Measurements from ENCODE around the gene LRRC17. TPM values are rescaled to one million over a fixed set of nuclear protein-coding genes. Genes with fewer than 3 reads are reported as not detected.

Gene LRRC17
- total RNA-seq, 1 donor: 12.3 TPM

DNA sequence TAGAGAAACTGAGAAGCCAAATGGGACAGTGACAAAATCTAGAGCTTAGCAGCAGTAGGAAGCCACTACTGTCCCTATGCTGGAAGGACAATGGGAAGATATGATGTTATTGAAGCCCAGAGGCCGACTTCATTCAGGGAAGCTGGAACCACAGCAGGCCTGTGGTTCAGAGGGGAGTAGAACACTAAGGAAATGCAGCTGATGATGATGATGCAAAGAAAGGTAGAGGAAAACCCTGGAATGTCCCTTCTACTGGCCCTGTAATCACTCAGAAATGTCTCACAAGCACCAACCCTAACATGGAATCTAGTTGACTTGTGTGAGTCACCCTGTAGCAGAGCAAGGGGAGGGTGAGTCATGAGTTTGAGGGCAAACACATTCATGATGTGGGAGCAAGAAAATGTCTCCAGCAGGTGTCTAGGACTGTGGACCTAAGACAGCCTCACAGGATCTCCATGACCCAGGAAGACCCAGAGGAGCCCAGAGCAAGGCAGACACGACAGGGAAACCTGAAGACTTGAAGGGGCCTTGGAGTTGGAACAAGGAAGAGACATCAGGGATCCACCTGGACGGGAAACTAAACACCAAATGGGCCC, 37.0 kb upstream of the LRRC17 start:
- H3K9me3 ChIP-seq (ENCODE audit: low read depth, low read length): no peaks in the 10 kb centered on the region
- peaks cover 48% of the 10 kb centered on the region for H3K4me1 ChIP-seq (ENCODE audit: insufficient read depth, low read length)
- no peak overlapping the region for H2AFZ ChIP-seq (ENCODE audit: low read length)
- TF ChIP-seq, protein P1, sequence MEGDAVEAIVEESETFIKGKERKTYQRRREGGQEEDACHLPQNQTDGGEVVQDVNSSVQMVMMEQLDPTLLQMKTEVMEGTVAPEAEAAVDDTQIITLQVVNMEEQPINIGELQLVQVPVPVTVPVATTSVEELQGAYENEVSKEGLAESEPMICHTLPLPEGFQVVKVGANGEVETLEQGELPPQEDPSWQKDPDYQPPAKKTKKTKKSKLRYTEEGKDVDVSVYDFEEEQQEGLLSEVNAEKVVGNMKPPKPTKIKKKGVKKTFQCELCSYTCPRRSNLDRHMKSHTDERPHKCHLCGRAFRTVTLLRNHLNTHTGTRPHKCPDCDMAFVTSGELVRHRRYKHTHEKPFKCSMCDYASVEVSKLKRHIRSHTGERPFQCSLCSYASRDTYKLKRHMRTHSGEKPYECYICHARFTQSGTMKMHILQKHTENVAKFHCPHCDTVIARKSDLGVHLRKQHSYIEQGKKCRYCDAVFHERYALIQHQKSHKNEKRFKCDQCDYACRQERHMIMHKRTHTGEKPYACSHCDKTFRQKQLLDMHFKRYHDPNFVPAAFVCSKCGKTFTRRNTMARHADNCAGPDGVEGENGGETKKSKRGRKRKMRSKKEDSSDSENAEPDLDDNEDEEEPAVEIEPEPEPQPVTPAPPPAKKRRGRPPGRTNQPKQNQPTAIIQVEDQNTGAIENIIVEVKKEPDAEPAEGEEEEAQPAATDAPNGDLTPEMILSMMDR (IDR thresholded peaks at IDR 0.05; ENCODE audit: extremely low read depth, low read depth, low read length): no peak
- H3K79me2 ChIP-seq (ENCODE audit: insufficient read depth, low read length): no peaks in the 10 kb centered on the region
- no peak overlapping the region for H3K4me3 ChIP-seq (ENCODE audit: insufficient read depth, low read length)
- H3K27ac ChIP-seq (ENCODE audit: low read depth, low read length): peak overlapping the region; percentile 93
- DNase-seq (ENCODE audit: insufficient read length, low spot score, missing footprints): peak; percentile 93
- H3K4me2 ChIP-seq (ENCODE audit: insufficient read depth, low read length): peak overlapping the region; percentile 30
- no peaks in the 10 kb centered on the region for H4K20me1 ChIP-seq (ENCODE audit: insufficient read depth, low read length)
- no peaks in the 10 kb centered on the region for H3K36me3 ChIP-seq (ENCODE audit: insufficient read depth, low read length)
- H3K27me3 ChIP-seq (ENCODE audit: insufficient read depth, low read length): no peaks in the 10 kb centered on the region

DNA sequence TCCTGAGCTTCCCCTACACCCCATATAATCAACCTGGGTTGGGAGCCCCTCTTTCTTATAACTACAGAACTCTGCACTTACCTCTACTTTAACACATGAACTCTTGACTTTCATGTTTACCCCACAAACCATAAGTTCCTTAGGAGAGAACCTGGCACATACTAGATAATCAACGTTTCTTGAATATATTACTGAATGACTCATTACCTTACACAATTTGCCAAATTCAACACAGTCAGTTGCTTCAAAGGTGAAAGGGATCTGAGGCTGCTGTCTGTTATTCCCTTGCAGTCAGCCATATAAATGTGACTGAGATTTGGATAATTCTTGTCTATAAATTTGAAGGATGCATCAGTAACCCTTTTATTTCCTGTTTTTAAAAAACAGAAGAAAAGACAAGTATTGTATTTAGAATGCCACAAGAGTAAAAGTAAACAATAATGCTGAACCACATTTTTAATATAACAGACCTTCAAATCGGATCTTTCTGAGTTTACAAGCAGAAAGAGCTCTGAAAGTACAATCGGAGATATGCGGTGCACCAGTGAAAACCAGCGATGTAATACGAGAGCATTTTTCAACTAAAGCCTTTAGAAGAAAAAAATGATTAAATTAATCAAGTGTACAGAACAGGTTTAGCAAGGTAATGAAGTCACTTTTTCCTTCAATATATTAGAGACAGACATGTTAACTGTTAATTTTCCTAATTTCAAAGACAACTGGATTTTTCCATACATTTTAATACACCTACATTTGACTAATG, 29.5 kb upstream of the LRRC17 start:
- Histone ChIP-seq H3K4me3 (ENCODE audit: insufficient read depth, low read length) (no peak overlapping the region), H3K4me1 (ENCODE audit: insufficient read depth, low read length) (peaks cover 5% of the 10 kb centered on the region), H3K79me2 (ENCODE audit: insufficient read depth, low read length) (no peaks in the 10 kb centered on the region), H2AFZ (ENCODE audit: low read length) (peak overlapping the region; percentile 6), H3K9me3 (ENCODE audit: low read depth, low read length) (no peaks in the 10 kb centered on the region), H3K27me3 (ENCODE audit: insufficient read depth, low read length) (no peaks in the 10 kb centered on the region), H3K27ac (ENCODE audit: low read depth, low read length) (no peak overlapping the region), H3K4me2 (ENCODE audit: insufficient read depth, low read length) (no peak overlapping the region), H4K20me1 (ENCODE audit: insufficient read depth, low read length) (no peaks in the 10 kb centered on the region), H3K36me3 (ENCODE audit: insufficient read depth, low read length) (no peaks in the 10 kb centered on the region)
- no peak for DNase-seq (ENCODE audit: insufficient read length, low spot score, missing footprints)
- TF ChIP-seq, protein P1 (IDR thresholded peaks at IDR 0.05; ENCODE audit: extremely low read depth, low read depth, low read length): no peak

DNA sequence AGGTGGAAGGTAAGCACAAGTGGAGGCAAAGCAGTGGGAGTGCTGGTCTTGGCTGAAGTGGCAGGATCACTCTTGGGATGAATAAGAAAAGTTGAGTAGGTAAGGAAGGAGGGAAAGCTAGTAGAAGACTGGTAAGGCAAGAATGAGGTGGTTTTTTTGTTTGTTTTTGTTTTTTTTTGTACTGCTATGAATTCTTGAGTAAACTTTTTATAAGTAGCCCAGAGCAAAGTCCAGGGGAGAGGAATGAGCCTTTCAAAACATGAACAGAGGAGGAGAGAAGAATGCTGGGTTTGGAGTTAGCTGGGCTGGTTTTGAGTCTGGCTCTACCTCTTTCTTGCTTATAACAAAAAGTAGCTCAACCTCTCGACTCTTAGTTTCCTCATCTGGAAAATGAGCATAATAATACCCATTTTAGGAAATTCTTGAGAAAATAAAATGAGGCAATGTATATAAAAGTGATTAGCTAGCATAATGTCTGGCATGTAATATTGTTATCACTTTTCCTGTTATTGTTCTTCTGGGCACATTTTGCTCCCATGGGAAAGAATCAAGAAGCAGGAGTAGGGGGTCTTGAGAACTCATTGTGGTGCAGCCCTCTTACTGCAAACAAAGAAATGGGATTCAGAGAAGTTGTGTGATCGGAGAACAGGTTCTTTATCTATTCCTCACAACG, 24.1 kb upstream of the LRRC17 start:
- Histone ChIP-seq H3K79me2 (ENCODE audit: insufficient read depth, low read length) (no peaks in the 10 kb centered on the region), H3K9me3 (ENCODE audit: low read depth, low read length) (no peaks in the 10 kb centered on the region), H4K20me1 (ENCODE audit: insufficient read depth, low read length) (no peaks in the 10 kb centered on the region), H3K4me3 (ENCODE audit: insufficient read depth, low read length) (no peak overlapping the region), H3K4me2 (ENCODE audit: insufficient read depth, low read length) (no peak overlapping the region), H3K36me3 (ENCODE audit: insufficient read depth, low read length) (no peaks in the 10 kb centered on the region), H3K27me3 (ENCODE audit: insufficient read depth, low read length) (no peaks in the 10 kb centered on the region), H2AFZ (ENCODE audit: low read length) (no peak overlapping the region), H3K4me1 (ENCODE audit: insufficient read depth, low read length) (peaks cover 37% of the 10 kb centered on the region), H3K27ac (ENCODE audit: low read depth, low read length) (no peak overlapping the region)
- no peak for DNase-seq (ENCODE audit: insufficient read length, low spot score, missing footprints)
- TF ChIP-seq, protein P1 (IDR thresholded peaks at IDR 0.05; ENCODE audit: extremely low read depth, low read depth, low read length): no peak

GRCh38 chr7:102889851-102890250, 22.9 kb upstream of the LRRC17 start:
- no peak overlapping the region for H3K4me2 ChIP-seq (ENCODE audit: insufficient read depth, low read length)
- H4K20me1 ChIP-seq (ENCODE audit: insufficient read depth, low read length): no peaks in the 10 kb centered on the region
- H3K36me3 ChIP-seq (ENCODE audit: insufficient read depth, low read length): no peaks in the 10 kb centered on the region
- DNase-seq (ENCODE audit: insufficient read length, low spot score, missing footprints): no peak
- H3K4me3 ChIP-seq (ENCODE audit: insufficient read depth, low read length): no peak overlapping the region
- peaks cover 42% of the 10 kb centered on the region for H3K4me1 ChIP-seq (ENCODE audit: insufficient read depth, low read length)
- H3K27ac ChIP-seq (ENCODE audit: low read depth, low read length): peak overlapping the region; percentile 91
- TF ChIP-seq, protein P1 (IDR thresholded peaks at IDR 0.05; ENCODE audit: extremely low read depth, low read depth, low read length): no peak
- no peaks in the 10 kb centered on the region for H3K9me3 ChIP-seq (ENCODE audit: low read depth, low read length)
- no peaks in the 10 kb centered on the region for H3K79me2 ChIP-seq (ENCODE audit: insufficient read depth, low read length)
- H3K27me3 ChIP-seq (ENCODE audit: insufficient read depth, low read length): no peaks in the 10 kb centered on the region
- H2AFZ ChIP-seq (ENCODE audit: low read length): no peak overlapping the region
